Measurements from ENCODE around the gene OLFM1. TPM values are rescaled to one million over a fixed set of nuclear protein-coding genes. Genes with fewer than 3 reads are reported as not detected.

OLFM1 gene
- 9.5 to 11.5 TPM (median 10.4 TPM) in 5 replicates for total RNA-seq (2022; extraction: Qiagen RNA extraction)

GRCh38 chr9:135087489-135087792 lies at the start of gene OLFM1:
TSS of gene OLFM1 (plus strand) at chr9:135087668. CDS start at chr9:135087990, 322 bp downstream.

Other genes with a start within 250 kb of the OLFM1 start
- not detected in 5 replicates for gene FCN2, start 206.9 kb upstream of the OLFM1 start, total RNA-seq (2022; extraction: Qiagen RNA extraction)
- gene FCN1, start 169.8 kb upstream of the OLFM1 start, total RNA-seq (2022; extraction: Qiagen RNA extraction), result not detected in 5 replicates

Data from A549 treated with CORT108297 at 1 μM for 4 hours (cell line).